ENCODE data around the gene LCORL.
"Not testable (repeated sequence)": the region's sequence is repeated elsewhere in the genome, so short reads cannot be mapped to it uniquely, and the experiment has no call there.

LCORL gene

GRCh38 chr4:17924189-17924588 lies 97.4 kb downstream of the LCORL start:
- no peak for DNase-seq

- DNase-seq: no peak
Measured at GRCh38 chr4:17921451-17921850, 100.1 kb downstream of the LCORL start.

- no peak for DNase-seq
Measured at GRCh38 chr4:17920681-17921080, 100.9 kb downstream of the LCORL start.

GRCh38 chr4:17915439-17915838 lies 106.1 kb downstream of the LCORL start:
- DNase-seq: no peak

GRCh38 chr4:17912011-17912410 lies 109.5 kb downstream of the LCORL start:
- no peak for DNase-seq

GRCh38 chr4:17911608-17912007 lies 109.9 kb downstream of the LCORL start:
- no peak for DNase-seq

- no peak for DNase-seq
Measured at GRCh38 chr4:17898553-17899055, 123.0 kb downstream of the LCORL start.

GRCh38 chr4:17895481-17895880 lies 126.1 kb downstream of the LCORL start:
- DNase-seq: no peak

- DNase-seq: no peak
Measured at GRCh38 chr4:17894421-17894820, 127.1 kb downstream of the LCORL start.

GRCh38 chr4:17889692-17890091 lies 131.9 kb downstream of the LCORL start:
- DNase-seq: no peak

GRCh38 chr4:17884511-17884910 lies 137.0 kb downstream of the LCORL start:
- no peak for DNase-seq

- no peak for DNase-seq
Measured at GRCh38 chr4:17884063-17884462, 137.5 kb downstream of the LCORL start.

GRCh38 chr4:17877661-17878060 lies 143.9 kb downstream of the LCORL start:
- DNase-seq: no peak

- no peak for DNase-seq
Measured at GRCh38 chr4:17876943-17877342, 144.6 kb downstream of the LCORL start.

- no peak for DNase-seq
Measured at GRCh38 chr4:17875402-17876070, 146.0 kb downstream of the LCORL start.

- DNase-seq: no peak
Measured at GRCh38 chr4:17869327-17869726, 152.2 kb downstream of the LCORL start.

- DNase-seq: no peak
Measured at GRCh38 chr4:17867276-17867675, 154.3 kb downstream of the LCORL start.

- no peak for DNase-seq
Measured at GRCh38 chr4:17866810-17867209, 154.7 kb downstream of the LCORL start.

- DNase-seq: no peak
Measured at GRCh38 chr4:17865866-17866363, 155.6 kb downstream of the LCORL start.

- DNase-seq: not testable (repeated sequence)
Measured at GRCh38 chr4:17861906-17862305, 159.6 kb downstream of the LCORL start.

GRCh38 chr4:17859793-17860406 lies 161.7 kb downstream of the LCORL start:
- DNase-seq: no peak

- DNase-seq: no peak
Measured at GRCh38 chr4:17854036-17854435, 167.5 kb downstream of the LCORL start.

- no peak for DNase-seq
Measured at GRCh38 chr4:17851959-17852358, 169.6 kb downstream of the LCORL start.

GRCh38 chr4:17850295-17850694 lies 171.3 kb downstream of the LCORL start:
- not testable (repeated sequence) for DNase-seq

- DNase-seq: no peak
Measured at GRCh38 chr4:17846266-17846665, 175.3 kb downstream of the LCORL start.
